Naive B cell (primary cell): Measurements from ENCODE around the gene TSACC. TPM values are rescaled to one million over a fixed set of nuclear protein-coding genes. Genes with fewer than 3 reads are reported as not detected.
A peak's percentile ranks its signal among the peaks of the same experiment; 100 is the strongest.

Source experiments
- ATAC-seq, 2 donors: fragments of 150-1000 bp; cut with Tn5 transposase; 2 replicates each; pipeline ENCODE4 v1.10.0; 2021; ENCODE audit warnings: low read depth in 2 of 2, mild to moderate bottlenecking in 2 of 2, moderate library complexity in 2 of 2
- DNase-seq: peaks from one replicate; pipeline ENCODE4 v3.0.0; 2022
- H3K27ac Mint-ChIP-seq, 6 donors: one replicate each; pipeline ENCODE4 v1.8.0; 2020 to 2022; ENCODE audit warnings: mild to moderate bottlenecking in 6 of 6, mixed read lengths in 6 of 6, moderate library complexity in 5 of 6, inconsistent platforms in 2 of 6
- H3K27me3 Mint-ChIP-seq, 3 donors: one replicate each; pipeline ENCODE4 v1.8.0; 2021 to 2022; ENCODE audit warnings: mixed read lengths in 3 of 3, mild to moderate bottlenecking in 1 of 3
- H3K36me3 Mint-ChIP-seq, 2 donors: one replicate each; pipeline ENCODE4 v1.8.0; 2020 to 2022; ENCODE audit warnings: mixed read lengths in 2 of 2, inconsistent platforms in 1 of 2, mild to moderate bottlenecking in 1 of 2
- H3K4me1 Mint-ChIP-seq, 3 donors: one replicate each; pipeline ENCODE4 v1.8.0; 2020 to 2022; ENCODE audit warnings: mixed read lengths in 3 of 3, inconsistent platforms in 1 of 3, mild to moderate bottlenecking in 1 of 3, moderate library complexity in 1 of 3
- H3K4me3 Mint-ChIP-seq, 8 donors: one replicate each; pipeline ENCODE4 v1.8.0; 2020 to 2022; ENCODE audit warnings: mild to moderate bottlenecking in 8 of 8, mixed read lengths in 8 of 8, moderate library complexity in 8 of 8, inconsistent platforms in 2 of 8
- H3K9me3 Mint-ChIP-seq, 7 donors: one replicate each; pipeline ENCODE4 v1.8.0; 2020 to 2022; ENCODE audit warnings: mixed read lengths in 7 of 7, mild to moderate bottlenecking in 5 of 7, inconsistent platforms in 2 of 7, moderate library complexity in 1 of 7
- polyA plus RNA-seq, 6 donors: library from polyadenylated mRNA; unstranded; fragments of 300-500 nt; fragmentation: Illumina TruSeq; gene quantifications; one replicate each; pipeline ENCODE4 v1.2.3, GENCODE V29; 2021; ENCODE audit warnings: low read depth in 6 of 6

The TSACC gene
- polyA plus RNA-seq, 6 donors from 2014 or later, result 1.2 TPM; not detected in 5

- no peaks in the 10 kb centered on the region for H3K36me3 Mint-ChIP-seq
- H3K27me3 Mint-ChIP-seq, result peaks cover 26 to 44% (median 35%) of the 10 kb centered on the region in 3 donors
- H3K27ac Mint-ChIP-seq, result no peak overlapping the region
- ATAC-seq (peak; percentile 98), DNase-seq (peak; percentile 60)
- peaks cover 0 to 2% (median 0%) of the 10 kb centered on the region in 7 donors for H3K9me3 Mint-ChIP-seq
- H3K4me1 Mint-ChIP-seq, result peaks cover 6 to 10% (median 7%) of the 10 kb centered on the region in 3 donors
- H3K4me3 Mint-ChIP-seq, result peak overlapping the region in 2 of 8 donors; percentile 47 to 53
Observed at GRCh38 chr1:156356875-156357534, 18.7 kb downstream of the TSACC start.

GRCh38 chr1:156357977-156358376, 19.7 kb downstream of the TSACC start:
- no peak overlapping the region for H3K4me3 Mint-ChIP-seq
- no peaks in the 10 kb centered on the region for H3K36me3 Mint-ChIP-seq
- H3K9me3 Mint-ChIP-seq, result peaks cover 0 to 2% (median 0%) of the 10 kb centered on the region in 7 donors
- peaks cover 26 to 44% (median 35%) of the 10 kb centered on the region in 3 donors for H3K27me3 Mint-ChIP-seq
- peaks cover 6 to 10% (median 7%) of the 10 kb centered on the region in 3 donors for H3K4me1 Mint-ChIP-seq
- H3K27ac Mint-ChIP-seq, result no peak overlapping the region
- DNase-seq (no peak), ATAC-seq (no peak)

- no peak for ATAC-seq
- Mint-ChIP-seq H3K36me3 (no peaks in the 10 kb centered on the region), H3K27ac (no peak overlapping the region), H3K27me3 (peaks cover 27 to 48% (median 35%) of the 10 kb centered on the region in 3 donors), H3K4me1 (peaks cover 6 to 10% (median 7%) of the 10 kb centered on the region in 3 donors), H3K9me3 (peaks cover 0 to 2% (median 0%) of the 10 kb centered on the region in 7 donors), H3K4me3 (no peak overlapping the region)
- DNase-seq, result no peak
Observed at GRCh38 chr1:156358641-156359040, 20.3 kb downstream of the TSACC start.

- Mint-ChIP-seq H3K9me3 (peaks cover 0 to 2% (median 0%) of the 10 kb centered on the region in 7 donors), H3K36me3 (no peaks in the 10 kb centered on the region), H3K27me3 (peaks cover 26 to 48% (median 39%) of the 10 kb centered on the region in 3 donors), H3K4me3 (no peak overlapping the region), H3K27ac (no peak overlapping the region), H3K4me1 (peaks cover 6 to 10% (median 7%) of the 10 kb centered on the region in 3 donors)
- ATAC-seq, result no peak
- DNase-seq, result no peak
Observed at GRCh38 chr1:156359249-156359648, 20.9 kb downstream of the TSACC start.

GRCh38 chr1:156359973-156360372, 21.6 kb downstream of the TSACC start:
- H3K27me3 Mint-ChIP-seq, result peaks cover 24 to 50% (median 46%) of the 10 kb centered on the region in 3 donors
- DNase-seq (no peak), ATAC-seq (no peak)
- peak overlapping the region in 1 of 6 donors; percentile 79 for H3K27ac Mint-ChIP-seq
- peaks cover 0 to under 1% of the 10 kb centered on the region in 2 donors for H3K36me3 Mint-ChIP-seq
- peaks cover 6 to 10% (median 7%) of the 10 kb centered on the region in 3 donors for H3K4me1 Mint-ChIP-seq
- peaks cover 0 to 2% (median 0%) of the 10 kb centered on the region in 7 donors for H3K9me3 Mint-ChIP-seq
- no peak overlapping the region for H3K4me3 Mint-ChIP-seq

GRCh38 chr1:156360534-156360933, 22.2 kb downstream of the TSACC start:
- Mint-ChIP-seq H3K36me3 (peaks cover 0 to 6% of the 10 kb centered on the region in 2 donors), H3K27ac (no peak overlapping the region), H3K4me1 (peaks cover 6 to 10% (median 7%) of the 10 kb centered on the region in 3 donors), H3K4me3 (no peak overlapping the region), H3K9me3 (peaks cover 0 to 3% (median 0%) of the 10 kb centered on the region in 7 donors), H3K27me3 (peaks cover 29 to 51% (median 49%) of the 10 kb centered on the region in 3 donors)
- DNase-seq (no peak), ATAC-seq (no peak)

GRCh38 chr1:156365754-156366153, 27.4 kb downstream of the TSACC start:
- Mint-ChIP-seq H3K4me3 (no peak overlapping the region), H3K4me1 (peaks cover 4 to 9% (median 6%) of the 10 kb centered on the region in 3 donors), H3K9me3 (peaks cover 0 to 3% (median 0%) of the 10 kb centered on the region in 7 donors), H3K27ac (no peak overlapping the region), H3K27me3 (peaks cover 35 to 66% (median 42%) of the 10 kb centered on the region in 3 donors), H3K36me3 (peaks cover 0 to 8% of the 10 kb centered on the region in 2 donors)
- DNase-seq (no peak), ATAC-seq (no peak)

- Mint-ChIP-seq H3K27ac (no peak overlapping the region), H3K36me3 (peaks cover 0 to 8% of the 10 kb centered on the region in 2 donors), H3K9me3 (peaks cover 0 to 3% (median 0%) of the 10 kb centered on the region in 7 donors), H3K27me3 (peaks cover 34 to 70% (median 43%) of the 10 kb centered on the region in 3 donors), H3K4me3 (no peak overlapping the region), H3K4me1 (peaks cover 4 to 9% (median 6%) of the 10 kb centered on the region in 3 donors)
- no peak for ATAC-seq
- DNase-seq, result no peak
Observed at GRCh38 chr1:156366378-156367166, 28.2 kb downstream of the TSACC start.

GRCh38 chr1:156367383-156368156, 29.2 kb downstream of the TSACC start:
- Mint-ChIP-seq H3K27ac (no peak overlapping the region), H3K9me3 (peaks cover 0 to 3% (median 0%) of the 10 kb centered on the region in 7 donors), H3K36me3 (peaks cover 0 to 8% of the 10 kb centered on the region in 2 donors), H3K4me1 (peaks cover 4 to 9% (median 6%) of the 10 kb centered on the region in 3 donors), H3K27me3 (peaks cover 34 to 80% (median 53%) of the 10 kb centered on the region in 3 donors), H3K4me3 (peak overlapping the region in 3 of 8 donors; percentile 5 to 56 (median 25))
- ATAC-seq (no peak), DNase-seq (no peak)

GRCh38 chr1:156368157-156368658, 29.9 kb downstream of the TSACC start:
- Mint-ChIP-seq H3K36me3 (peaks cover 0 to 8% of the 10 kb centered on the region in 2 donors), H3K27me3 (peaks cover 34 to 84% (median 59%) of the 10 kb centered on the region in 3 donors), H3K4me3 (peak overlapping the region in 2 of 8 donors; percentile 21 to 25), H3K27ac (no peak overlapping the region), H3K4me1 (peaks cover 4 to 9% (median 6%) of the 10 kb centered on the region in 3 donors), H3K9me3 (peaks cover 0 to 3% (median 0%) of the 10 kb centered on the region in 7 donors)
- no peak for DNase-seq
- ATAC-seq, result no peak

- Mint-ChIP-seq H3K27ac (no peak within 1 kb of the TSS), H3K4me1 (peaks cover 4 to 9% (median 6%) of the 10 kb centered on the region in 3 donors), H3K9me3 (peaks cover 0 to 3% (median 0%) of the 10 kb centered on the region in 7 donors), H3K36me3 (peaks cover 0 to 8% of the 10 kb centered on the region in 2 donors), H3K27me3 (peaks cover 29 to 81% (median 60%) of the 10 kb centered on the region in 3 donors), H3K4me3 (peak within 1 kb of the TSS in 7 of 8 donors; percentile 76 to 88 (median 80))
- no peak for DNase-seq
- peak; percentile 48 to 62 for ATAC-seq
Observed at GRCh38 chr1:156368889-156369684, 30.8 kb downstream of the TSACC start, which contains the start of gene RHBG. RHBG (plus strand) TSS chr1:156369211; CDS start chr1:156369250, 39 bp downstream.
